HFF-Myc (cell line): ENCODE measurements around the gene RAPGEF1.
A peak's percentile ranks its signal among the peaks of the same experiment; 100 is the strongest.

Source experiments
- DNase-seq: peaks from one replicate; pipeline ENCODE4 v3.0.0-alpha.2; 2011; ENCODE audit warnings: low read depth; ENCODE audit errors: extremely low read depth
- H3K4me3 ChIP-seq: replicated peaks from 2 replicates; pipeline ENCODE4 v1.5.1; 2011; ENCODE audit warnings: low read depth, mild to moderate bottlenecking, control low read depth, low read length
- CTCF ChIP-seq: IDR thresholded peaks from 2 replicates; pipeline ENCODE4 v1.5.1; 2012; ENCODE audit warnings: mild to moderate bottlenecking, low read depth, low read length, control low read depth; ENCODE audit errors: missing control alignments

RAPGEF1 gene

DNA sequence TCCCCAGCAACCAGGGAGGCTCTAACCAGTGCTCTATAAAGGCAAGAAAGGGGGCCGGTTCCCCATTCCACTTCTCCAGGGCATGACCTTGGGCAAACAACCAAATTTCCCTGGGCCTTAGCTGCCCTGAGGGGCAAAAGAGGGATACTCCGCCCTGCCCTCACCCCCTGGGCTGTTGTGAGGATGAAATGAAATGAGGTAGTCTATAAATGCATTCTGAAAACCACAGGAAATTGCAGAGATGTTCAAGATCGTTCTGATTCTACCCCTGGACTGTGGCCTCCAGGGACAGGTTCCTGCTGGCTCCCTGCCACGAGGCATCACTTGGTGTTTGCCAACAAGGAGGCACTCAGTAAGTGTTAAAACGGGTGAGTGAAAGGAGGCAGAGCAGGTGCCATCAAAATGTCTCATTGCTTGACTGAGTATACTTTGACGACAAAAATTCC is 5.7 kb downstream of the RAPGEF1 start:
- DNase-seq, result no peak
- no peak for TF ChIP-seq CTCF
- H3K4me3 ChIP-seq, result no peak overlapping the region

GRCh38 chr9:131733541-131734061 is 6.3 kb downstream of the RAPGEF1 start:
- TF ChIP-seq CTCF, result no peak
- H3K4me3 ChIP-seq, result no peak overlapping the region
- peak; percentile 83 for DNase-seq

GRCh38 chr9:131732636-131733289 is 7.1 kb downstream of the RAPGEF1 start:
- DNase-seq, result no peak
- TF ChIP-seq CTCF, result no peak
- no peak overlapping the region for H3K4me3 ChIP-seq

DNA sequence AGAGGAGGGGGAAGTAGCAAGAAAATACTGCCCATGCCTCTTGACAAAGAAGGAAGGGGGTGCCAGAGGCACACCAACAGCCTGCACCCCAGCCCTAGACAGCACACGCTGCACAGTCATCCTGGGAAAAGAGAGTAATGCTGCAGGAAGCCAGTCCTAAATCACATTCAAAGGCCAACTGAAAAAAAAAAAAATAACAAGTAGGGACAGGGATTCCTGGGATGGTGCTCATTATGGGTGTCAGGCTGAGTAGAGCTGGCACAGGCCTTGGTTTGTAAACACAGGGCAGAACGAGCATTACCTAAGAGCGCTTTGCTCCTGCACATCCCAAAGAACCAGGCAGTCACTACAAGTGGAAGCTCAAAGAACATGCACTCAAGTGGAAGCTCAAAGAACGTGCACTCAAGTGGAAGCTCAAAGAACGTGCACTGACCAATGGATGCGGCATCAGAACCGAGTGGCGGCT is 7.8 kb downstream of the RAPGEF1 start:
- DNase-seq, result no peak
- no peak for TF ChIP-seq CTCF
- H3K4me3 ChIP-seq, result no peak overlapping the region

GRCh38 chr9:131731644-131732043 is 8.2 kb downstream of the RAPGEF1 start:
- DNase-seq, result no peak
- no peak for TF ChIP-seq CTCF
- H3K4me3 ChIP-seq, result no peak overlapping the region

- no peak for TF ChIP-seq CTCF
- DNase-seq, result no peak
- no peak overlapping the region for H3K4me3 ChIP-seq
These were observed 8.6 kb downstream of the RAPGEF1 start for GRCh38 chr9:131731237-131731636.
